DOHH2 (cell line): Measurements from ENCODE around the gene EPB41L5.

Experiments
- H3F3A ChIP-seq: fragments of 200-600 bp; sonication (generic), shearing (Covaris generic); 2 replicates; pipeline ENCODE4 v1.6.0; 2016; ENCODE audit warnings: antibody characterized with exemption, mild to moderate bottlenecking; ENCODE audit not compliant: control insufficient read depth, insufficient read depth
- H3K27ac ChIP-seq: fragments of 200-600 bp; sonication (generic); 2 replicates; pipeline ENCODE4 v1.5.1; 2014; ENCODE audit warnings: low read depth, mild to moderate bottlenecking, low read length, moderate library complexity
- H3K27me3 ChIP-seq: fragments of 200-600 bp; sonication (generic); 2 replicates; pipeline ENCODE4 v1.6.1; 2014; ENCODE audit warnings: mild to moderate bottlenecking, low read length, mixed read lengths; ENCODE audit not compliant: control insufficient read depth
- H3K36me3 ChIP-seq: fragments of 200-600 bp; sonication (generic); 2 replicates; pipeline ENCODE4 v1.6.1; 2014; ENCODE audit warnings: mild to moderate bottlenecking, low read length, moderate library complexity, mixed read lengths; ENCODE audit not compliant: control insufficient read depth
- H3K4me1 ChIP-seq: fragments of 200-600 bp; sonication (generic); 2 replicates; pipeline ENCODE4 v1.6.1; 2014; ENCODE audit warnings: mild to moderate bottlenecking, low read length, mixed read lengths; ENCODE audit not compliant: control insufficient read depth
- H3K4me2 ChIP-seq: fragments of 200-600 bp; sonication (generic); 2 replicates; pipeline ENCODE4 v1.6.0; 2014; ENCODE audit warnings: mild to moderate bottlenecking, low read length, moderate library complexity
- H3K4me3 ChIP-seq: fragments of 200-600 bp; sonication (generic); 2 replicates; pipeline ENCODE4 v1.5.1; 2014; ENCODE audit warnings: mild to moderate bottlenecking, low read length, mixed read lengths
- H3K79me2 ChIP-seq: fragments of 200-600 bp; sonication (generic); 2 replicates; pipeline ENCODE4 v1.6.1; 2014; ENCODE audit warnings: mild to moderate bottlenecking, low read length, mixed read lengths; ENCODE audit not compliant: control insufficient read depth
- H3K9me2 ChIP-seq: fragments of 200-600 bp; sonication (generic); replicated peaks from 2 replicates; pipeline ENCODE4 v1.6.1; 2014; ENCODE audit warnings: mild to moderate bottlenecking, low read length, mixed read lengths; ENCODE audit not compliant: control insufficient read depth
- H3K9me3 ChIP-seq: fragments of 200-600 bp; sonication (generic); 2 replicates; pipeline ENCODE4 v1.6.1; 2014; ENCODE audit warnings: antibody characterized with exemption, low read length, mixed read lengths; ENCODE audit not compliant: control insufficient read depth, insufficient read depth
- H4K20me1 ChIP-seq: fragments of 200-600 bp; sonication (generic); 2 replicates; pipeline ENCODE4 v1.6.0; 2014; ENCODE audit warnings: low read depth, mild to moderate bottlenecking, antibody characterized with exemption, low read length, moderate library complexity; ENCODE audit not compliant: control insufficient read depth, insufficient read depth
- EZH2phosphoT487 ChIP-seq: fragments of 200-600 bp; sonication (generic); IDR thresholded peaks from 2 replicates; pipeline ENCODE4 v1.6.1; 2017; ENCODE audit warnings: borderline replicate concordance, mild to moderate bottlenecking, antibody characterized with exemption, low read length, moderate library complexity, mixed read lengths
- TF ChIP-seq, protein P1 (sequence below): fragments of 200-600 bp; sonication (generic); IDR thresholded peaks from one replicate; pipeline ENCODE4 v1.5.1; 2014; ENCODE audit warnings: antibody characterized with exemption, mild to moderate bottlenecking, low read depth, low read length; ENCODE audit not compliant: poor library complexity, severe bottlenecking

EPB41L5 gene

DNA sequence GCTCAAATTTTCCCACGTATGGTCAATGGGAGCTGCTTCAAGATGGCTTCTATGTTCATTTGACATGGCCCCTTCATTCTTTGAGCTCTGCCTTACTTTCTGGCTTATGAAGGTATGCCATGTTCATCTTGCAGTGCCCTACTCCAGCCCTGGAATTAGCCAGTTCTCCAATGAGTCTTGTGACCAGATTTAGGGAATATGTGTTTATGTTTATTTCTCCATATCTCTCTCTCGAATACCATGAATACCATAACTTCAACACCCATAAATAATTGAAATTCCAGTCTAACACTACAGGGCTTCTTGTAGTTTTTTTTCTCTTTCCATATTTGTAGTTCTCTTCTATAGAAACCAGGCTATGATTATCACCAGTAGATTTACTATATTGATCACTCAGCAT, 39.7 kb downstream of the EPB41L5 start:
- H4K20me1 ChIP-seq = no peaks in the 10 kb centered on the region
- no peaks in the 10 kb centered on the region for H3K4me1 ChIP-seq
- H3K79me2 ChIP-seq = no peaks in the 10 kb centered on the region
- H3K36me3 ChIP-seq = no peaks in the 10 kb centered on the region
- H3K9me2 ChIP-seq = no peaks in the 10 kb centered on the region
- no peak overlapping the region for H3K27ac ChIP-seq
- no peaks in the 10 kb centered on the region for H3F3A ChIP-seq
- H3K4me3 ChIP-seq = no peak overlapping the region
- TF ChIP-seq, protein P1, sequence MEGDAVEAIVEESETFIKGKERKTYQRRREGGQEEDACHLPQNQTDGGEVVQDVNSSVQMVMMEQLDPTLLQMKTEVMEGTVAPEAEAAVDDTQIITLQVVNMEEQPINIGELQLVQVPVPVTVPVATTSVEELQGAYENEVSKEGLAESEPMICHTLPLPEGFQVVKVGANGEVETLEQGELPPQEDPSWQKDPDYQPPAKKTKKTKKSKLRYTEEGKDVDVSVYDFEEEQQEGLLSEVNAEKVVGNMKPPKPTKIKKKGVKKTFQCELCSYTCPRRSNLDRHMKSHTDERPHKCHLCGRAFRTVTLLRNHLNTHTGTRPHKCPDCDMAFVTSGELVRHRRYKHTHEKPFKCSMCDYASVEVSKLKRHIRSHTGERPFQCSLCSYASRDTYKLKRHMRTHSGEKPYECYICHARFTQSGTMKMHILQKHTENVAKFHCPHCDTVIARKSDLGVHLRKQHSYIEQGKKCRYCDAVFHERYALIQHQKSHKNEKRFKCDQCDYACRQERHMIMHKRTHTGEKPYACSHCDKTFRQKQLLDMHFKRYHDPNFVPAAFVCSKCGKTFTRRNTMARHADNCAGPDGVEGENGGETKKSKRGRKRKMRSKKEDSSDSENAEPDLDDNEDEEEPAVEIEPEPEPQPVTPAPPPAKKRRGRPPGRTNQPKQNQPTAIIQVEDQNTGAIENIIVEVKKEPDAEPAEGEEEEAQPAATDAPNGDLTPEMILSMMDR = no peak
- no peak for TF ChIP-seq EZH2phosphoT487
- no peaks in the 10 kb centered on the region for H3K9me3 ChIP-seq
- no peaks in the 10 kb centered on the region for H3K27me3 ChIP-seq
- no peak overlapping the region for H3K4me2 ChIP-seq

DNA sequence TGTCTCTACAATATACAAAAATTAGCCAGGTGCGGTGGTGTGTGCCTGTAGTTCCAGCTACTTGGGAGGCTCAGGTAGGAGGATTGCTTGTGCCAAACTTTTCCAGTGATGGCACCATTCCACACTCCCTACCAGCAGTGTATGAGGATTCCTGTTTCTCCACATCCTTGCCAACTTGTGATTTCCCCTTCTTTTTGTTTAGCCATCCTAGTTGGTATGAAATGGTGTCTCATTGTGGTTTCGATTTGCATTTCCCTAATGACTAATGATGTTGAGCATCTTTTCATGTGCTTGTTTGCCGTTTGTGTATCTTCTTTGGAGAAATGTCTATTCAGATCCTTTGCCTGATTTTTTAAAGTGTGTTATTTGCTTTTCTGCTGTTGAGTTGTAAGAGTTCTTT, 41.0 kb downstream of the EPB41L5 start:
- no peaks in the 10 kb centered on the region for H3F3A ChIP-seq
- H3K4me1 ChIP-seq = no peaks in the 10 kb centered on the region
- H3K9me2 ChIP-seq = no peaks in the 10 kb centered on the region
- H3K9me3 ChIP-seq = no peaks in the 10 kb centered on the region
- H3K4me2 ChIP-seq = no peak overlapping the region
- no peak for TF ChIP-seq EZH2phosphoT487
- TF ChIP-seq, protein P1 = no peak
- no peaks in the 10 kb centered on the region for H3K36me3 ChIP-seq
- H4K20me1 ChIP-seq = no peaks in the 10 kb centered on the region
- no peak overlapping the region for H3K27ac ChIP-seq
- no peaks in the 10 kb centered on the region for H3K27me3 ChIP-seq
- H3K79me2 ChIP-seq = no peaks in the 10 kb centered on the region
- no peak overlapping the region for H3K4me3 ChIP-seq

DNA sequence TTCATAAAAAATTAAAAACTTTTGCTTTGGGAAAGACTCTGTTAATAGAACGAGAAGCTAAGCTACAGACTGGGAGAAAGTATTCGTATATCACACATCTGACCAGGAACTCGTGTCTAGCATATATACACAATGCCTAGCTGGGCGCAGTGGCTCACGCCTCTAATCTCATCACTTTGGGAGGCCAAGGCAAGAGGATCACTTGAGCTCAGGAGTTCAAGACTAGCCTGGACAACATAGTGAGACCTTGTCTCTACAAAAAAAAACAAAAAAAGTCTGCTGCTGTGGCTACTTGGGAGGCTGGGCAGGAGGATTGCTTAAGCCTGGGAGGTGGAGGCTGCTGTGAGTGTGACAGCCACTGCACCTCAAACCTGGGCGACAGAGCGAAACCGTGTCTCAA, 46.6 kb downstream of the EPB41L5 start:
- no peak overlapping the region for H3K4me3 ChIP-seq
- no peaks in the 10 kb centered on the region for H3F3A ChIP-seq
- H3K27ac ChIP-seq = no peak overlapping the region
- H3K9me3 ChIP-seq = no peaks in the 10 kb centered on the region
- no peaks in the 10 kb centered on the region for H3K4me1 ChIP-seq
- no peaks in the 10 kb centered on the region for H3K79me2 ChIP-seq
- H3K9me2 ChIP-seq = no peaks in the 10 kb centered on the region
- no peaks in the 10 kb centered on the region for H3K36me3 ChIP-seq
- H4K20me1 ChIP-seq = no peaks in the 10 kb centered on the region
- no peaks in the 10 kb centered on the region for H3K27me3 ChIP-seq
- H3K4me2 ChIP-seq = no peak overlapping the region
- TF ChIP-seq EZH2phosphoT487 = no peak
- TF ChIP-seq, protein P1 = no peak

DNA sequence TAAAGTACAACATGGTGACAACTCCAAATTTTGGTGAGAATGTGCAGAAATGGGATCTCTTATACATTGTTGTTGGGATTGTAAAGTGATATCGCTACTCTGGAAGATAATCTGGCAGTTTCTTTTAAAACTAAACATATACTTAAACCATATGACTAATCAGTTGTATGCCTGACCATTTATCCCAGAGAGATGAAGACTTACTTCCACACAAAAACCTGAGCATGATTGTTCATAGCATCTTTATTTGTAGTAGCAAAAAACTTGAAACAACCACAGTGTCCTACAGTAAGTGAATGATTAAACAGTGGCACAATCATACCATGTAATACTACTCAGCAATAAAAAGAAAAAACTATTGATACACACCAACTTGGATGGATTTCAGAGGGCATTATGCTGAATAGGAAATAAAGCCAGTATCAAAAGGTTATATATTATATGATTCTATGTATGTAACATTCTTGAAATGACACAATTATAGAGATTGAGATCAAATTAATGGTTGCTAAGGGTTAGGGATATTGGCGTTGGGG, 47.3 kb downstream of the EPB41L5 start:
- Histone ChIP-seq H3K4me2 (no peak overlapping the region), H3K79me2 (no peaks in the 10 kb centered on the region), H3F3A (no peaks in the 10 kb centered on the region), H3K27ac (no peak overlapping the region), H4K20me1 (no peaks in the 10 kb centered on the region), H3K4me3 (no peak overlapping the region), H3K4me1 (no peaks in the 10 kb centered on the region), H3K9me3 (no peaks in the 10 kb centered on the region), H3K36me3 (no peaks in the 10 kb centered on the region), H3K9me2 (no peaks in the 10 kb centered on the region), H3K27me3 (no peaks in the 10 kb centered on the region)
- no peak for TF ChIP-seq EZH2phosphoT487
- TF ChIP-seq, protein P1 = no peak
